Activated CD8-positive, alpha-beta memory T cell treated with anti-CD3 and anti-CD28 coated beads, Interleukin-2, amount 50 U/mL, for 1 hour (primary cell): Measurements from ENCODE around the gene NIPBL.
"Not testable (repeated sequence)": the region's sequence is repeated elsewhere in the genome, so short reads cannot be mapped to it uniquely, and the experiment has no call there.

Source experiments
- DNase-seq: peaks from one replicate; pipeline ENCODE4 v3.0.0-alpha.2; 2020; ENCODE audit errors: extremely low read depth

Gene NIPBL

DNA sequence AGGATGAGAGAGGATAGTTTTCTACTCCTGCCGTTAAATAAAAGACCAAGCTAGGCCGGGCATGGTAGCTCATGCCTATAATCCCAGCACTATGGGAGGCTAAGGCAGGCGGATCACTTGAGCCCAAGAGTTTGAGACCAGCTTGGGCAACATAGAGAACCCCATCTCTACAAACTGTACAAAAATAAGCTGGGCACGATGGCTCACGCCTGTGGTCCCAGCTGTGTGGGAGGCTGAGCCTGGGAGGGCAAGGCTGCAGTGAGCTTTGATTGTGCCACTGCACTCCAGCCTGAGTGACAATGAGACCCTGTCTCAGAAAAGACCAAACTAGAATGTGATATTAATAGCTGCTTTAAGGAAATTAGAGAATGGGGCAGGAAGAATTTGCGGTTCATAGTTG, 158.4 kb downstream of the NIPBL start:
- DNase-seq, result no peak

DNA sequence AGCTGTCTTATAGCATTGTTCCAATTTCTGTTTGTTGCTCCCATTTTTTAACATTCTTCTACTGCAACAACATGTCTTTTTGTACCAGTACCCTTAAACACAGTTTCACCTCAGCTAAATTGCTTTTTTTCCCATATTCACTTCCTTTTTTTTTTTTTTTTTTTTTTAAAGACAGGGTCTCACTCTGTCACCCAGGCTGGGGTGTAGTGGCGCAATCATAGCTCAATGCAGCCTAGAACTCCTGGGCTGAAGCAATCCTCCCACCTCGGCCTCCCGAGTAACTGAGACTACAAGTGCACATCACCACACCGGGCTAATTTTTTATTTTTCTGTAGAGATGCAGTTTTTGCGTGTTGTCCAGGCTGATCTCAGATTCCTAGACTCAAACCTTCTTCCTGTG, 161.3 kb downstream of the NIPBL start:
- no peak for DNase-seq

DNA sequence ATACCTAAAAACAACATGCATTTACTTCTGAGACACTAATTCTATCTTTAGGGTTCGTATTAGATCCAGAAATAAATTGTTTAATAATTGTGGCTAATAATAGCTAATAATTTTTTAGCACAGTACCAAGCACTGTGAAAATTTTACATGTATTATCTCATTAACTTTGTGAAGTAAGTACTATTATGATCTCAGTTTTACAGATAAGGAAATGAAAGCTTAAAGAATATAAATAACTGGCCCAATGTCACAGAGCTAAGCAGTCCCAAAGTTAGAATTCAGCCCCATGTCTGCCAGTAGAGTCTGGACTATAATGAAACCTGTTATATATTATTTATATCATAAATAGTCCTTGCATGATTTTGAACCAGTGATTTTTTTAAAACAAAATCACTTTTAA, 163.3 kb downstream of the NIPBL start:
- DNase-seq, result no peak

DNA sequence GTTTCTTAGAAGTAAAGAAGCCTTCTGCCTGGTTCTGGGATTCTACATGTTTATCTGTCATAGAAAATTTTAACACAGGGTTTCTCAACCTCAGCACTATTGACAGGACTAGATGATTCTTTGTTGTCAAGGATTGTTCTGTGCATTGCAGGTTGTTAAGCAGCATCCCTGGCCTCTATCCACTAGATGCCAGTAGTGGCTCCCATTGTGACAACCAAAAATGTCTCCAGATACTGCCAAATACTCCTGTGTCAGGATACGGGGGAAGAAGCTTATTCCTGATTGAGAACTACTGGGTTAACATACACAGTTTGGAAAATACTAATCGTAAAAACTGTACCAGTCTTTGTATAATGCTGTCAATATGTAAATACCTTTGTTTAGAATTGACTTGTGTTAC, 167.1 kb downstream of the NIPBL start:
- DNase-seq, result no peak

DNA sequence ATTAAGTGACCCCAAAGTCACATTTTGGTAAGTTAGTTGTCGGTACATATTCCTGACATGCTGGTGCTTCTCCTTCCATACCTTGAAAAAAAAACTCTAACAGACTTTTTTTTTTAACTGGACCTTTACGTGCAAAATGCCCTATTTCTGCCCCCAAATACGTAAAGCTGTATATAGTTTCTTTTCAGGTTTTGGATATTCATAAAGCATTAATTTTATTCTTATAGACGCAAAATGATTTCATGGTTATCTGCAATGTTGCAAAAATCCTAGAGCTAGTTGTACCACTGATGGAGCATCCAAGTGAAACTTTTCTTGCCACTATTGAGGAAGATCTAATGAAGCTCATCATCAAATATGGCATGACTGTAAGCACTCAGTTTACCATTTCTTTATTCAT, 167.6 kb downstream of the NIPBL start:
- DNase-seq, result no peak

DNA sequence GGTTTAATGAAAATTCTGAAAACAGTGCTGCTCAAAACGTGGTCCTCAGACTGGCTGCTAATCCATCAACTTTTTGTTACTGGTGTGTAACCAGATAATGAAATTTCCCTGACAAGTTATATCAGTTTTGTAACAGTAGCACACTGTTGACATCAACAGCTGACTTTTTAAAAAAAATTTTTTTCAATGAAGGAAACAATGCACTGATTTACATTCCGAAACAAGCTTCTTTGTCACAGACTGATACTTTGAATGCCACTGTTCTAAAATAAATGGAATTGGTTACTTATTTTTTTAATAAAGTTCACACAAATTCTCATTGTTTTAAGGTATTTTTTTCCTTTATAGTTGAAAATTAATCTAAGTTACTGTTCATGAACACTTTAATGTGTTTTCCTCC, 169.1 kb downstream of the NIPBL start:
- DNase-seq, result no peak

DNA sequence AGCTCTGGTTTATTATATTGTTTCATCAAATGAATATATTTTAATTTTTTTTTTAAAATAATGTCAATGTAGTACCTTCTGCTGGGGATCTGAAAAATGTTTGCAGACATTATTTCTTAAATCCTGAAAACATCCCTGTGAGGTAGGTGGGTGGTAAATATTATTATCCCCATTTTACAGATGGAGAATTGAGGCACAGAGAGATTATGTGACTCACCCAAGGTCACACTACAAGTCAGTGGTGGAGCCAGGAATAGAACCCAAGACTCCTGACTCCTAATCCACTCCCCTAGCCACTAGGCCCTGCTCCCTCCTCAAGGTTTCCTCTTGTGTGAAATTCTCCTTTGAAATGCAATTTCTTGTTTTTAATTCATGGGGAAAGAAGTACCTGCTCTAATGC, 171.4 kb downstream of the NIPBL start:
- no peak for DNase-seq

DNA sequence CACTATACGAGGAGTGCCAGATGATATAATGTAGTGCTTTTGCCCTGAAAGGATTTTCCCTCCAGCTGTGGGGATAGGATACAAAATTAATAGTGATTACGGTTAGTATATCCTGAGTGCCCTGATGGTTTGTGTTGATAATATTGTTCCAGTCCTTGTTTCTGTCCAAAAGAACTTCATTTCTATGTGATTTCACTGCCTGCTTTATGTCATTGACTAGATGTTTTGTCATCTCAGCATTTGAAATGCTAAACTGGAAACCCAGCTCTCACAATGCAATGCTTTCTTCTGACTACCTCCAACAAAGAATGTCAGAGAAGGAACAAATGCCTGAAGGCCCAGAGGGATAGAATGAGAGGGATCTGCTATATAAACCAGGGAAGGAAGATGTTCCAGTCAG, 177.8 kb downstream of the NIPBL start:
- no peak for DNase-seq

DNA sequence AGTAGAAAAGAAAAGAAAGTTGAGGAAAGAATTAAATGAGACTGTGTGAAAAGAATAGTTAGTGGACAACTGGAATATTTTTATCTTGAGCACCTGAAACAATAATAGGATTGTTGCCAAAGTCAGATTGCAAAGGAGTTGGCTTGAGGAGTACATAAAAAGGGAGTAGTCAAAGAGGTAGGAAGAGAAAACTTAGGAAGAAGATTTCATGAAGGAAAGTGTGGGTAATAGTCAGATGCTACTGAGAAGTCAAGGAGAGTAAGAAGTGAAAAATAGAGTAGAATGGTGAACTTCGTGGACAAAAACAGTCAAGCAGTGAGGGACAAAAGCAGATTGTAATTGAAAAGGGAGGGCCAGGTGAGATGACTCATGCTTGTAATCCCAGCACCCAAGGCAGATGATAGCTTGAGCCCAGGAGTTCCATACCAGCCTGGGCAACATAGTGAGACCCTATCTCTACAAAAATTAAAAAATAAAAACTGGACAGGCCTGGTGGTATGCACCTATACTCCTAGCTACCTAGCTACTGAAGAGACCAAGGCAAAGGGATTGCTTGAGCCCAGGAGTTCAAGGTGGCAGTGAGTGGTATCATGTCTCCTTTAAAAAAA, 178.9 kb downstream of the NIPBL start:
- DNase-seq, result no peak

DNA sequence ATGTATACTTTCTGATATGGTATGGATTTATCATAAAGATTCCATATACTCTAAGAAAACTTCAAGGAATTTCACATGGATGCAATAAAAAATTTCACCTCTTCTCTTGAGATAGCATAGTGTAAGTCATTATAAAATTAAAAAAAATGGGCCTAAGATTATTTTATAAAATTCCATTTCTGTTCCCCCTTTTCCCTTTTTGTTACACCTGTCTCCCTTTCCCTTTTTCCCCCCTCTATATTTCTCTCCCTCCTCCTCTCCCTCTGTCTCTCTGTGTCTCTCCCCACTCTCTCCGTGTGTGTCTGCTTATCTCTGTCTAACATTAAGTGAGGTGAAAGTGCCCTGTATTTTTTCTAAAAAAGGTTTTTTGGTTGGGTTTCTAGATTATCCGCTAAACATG, 180.2 kb downstream of the NIPBL start:
- DNase-seq, result no peak

DNA sequence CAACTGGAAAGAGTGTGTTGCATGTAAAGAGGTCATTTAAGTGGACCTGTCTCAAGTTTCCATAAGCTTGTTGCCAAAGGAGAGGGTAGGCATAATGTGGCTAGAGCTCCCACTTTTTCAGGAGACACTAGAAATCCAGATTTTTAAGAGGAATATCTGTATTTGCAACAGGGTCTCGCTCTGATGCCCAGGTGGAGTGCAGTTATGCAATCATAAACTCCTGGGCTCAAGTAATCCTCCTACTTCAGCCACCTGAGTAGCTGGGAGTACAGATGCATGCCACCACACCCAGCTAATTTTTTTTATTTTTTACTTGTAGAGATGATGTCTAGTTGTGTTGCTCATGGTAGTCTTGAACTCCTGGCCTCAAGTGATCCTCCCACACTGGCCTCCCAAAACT, 183.5 kb downstream of the NIPBL start:
- DNase-seq, result no peak

DNA sequence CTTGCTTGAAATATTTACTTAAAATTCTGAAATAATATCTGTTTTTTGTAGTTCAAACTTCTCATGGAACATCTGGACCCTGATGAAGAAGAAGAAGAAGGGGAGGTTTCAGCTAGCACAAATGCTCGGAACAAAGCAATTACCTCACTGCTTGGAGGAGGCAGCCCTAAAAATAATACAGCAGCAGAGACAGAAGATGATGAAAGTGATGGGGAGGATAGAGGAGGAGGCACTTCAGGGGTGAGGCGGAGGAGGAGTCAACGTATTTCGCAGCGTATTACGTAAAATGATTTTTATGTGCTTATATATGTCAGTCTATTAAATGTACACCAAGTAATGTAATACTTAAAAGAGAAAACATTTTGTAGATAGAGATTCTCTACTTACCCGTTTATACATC, 187.2 kb downstream of the NIPBL start:
- no peak for DNase-seq

DNA sequence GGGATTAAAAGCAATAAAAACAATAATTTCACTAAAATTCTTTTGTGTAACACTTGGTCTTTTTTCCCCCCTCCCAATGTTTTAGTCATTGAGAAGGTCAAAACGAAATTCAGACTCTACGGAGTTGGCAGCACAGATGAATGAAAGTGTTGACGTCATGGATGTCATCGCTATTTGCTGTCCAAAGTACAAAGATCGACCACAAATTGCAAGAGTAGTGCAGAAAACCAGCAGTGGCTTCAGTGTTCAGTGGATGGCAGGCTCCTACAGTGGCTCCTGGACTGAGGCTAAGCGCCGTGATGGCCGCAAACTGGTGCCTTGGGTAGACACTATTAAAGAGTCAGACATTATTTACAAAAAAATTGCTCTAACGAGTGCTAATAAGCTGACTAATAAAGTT, 187.9 kb downstream of the NIPBL start:
- DNase-seq, result no peak

DNA sequence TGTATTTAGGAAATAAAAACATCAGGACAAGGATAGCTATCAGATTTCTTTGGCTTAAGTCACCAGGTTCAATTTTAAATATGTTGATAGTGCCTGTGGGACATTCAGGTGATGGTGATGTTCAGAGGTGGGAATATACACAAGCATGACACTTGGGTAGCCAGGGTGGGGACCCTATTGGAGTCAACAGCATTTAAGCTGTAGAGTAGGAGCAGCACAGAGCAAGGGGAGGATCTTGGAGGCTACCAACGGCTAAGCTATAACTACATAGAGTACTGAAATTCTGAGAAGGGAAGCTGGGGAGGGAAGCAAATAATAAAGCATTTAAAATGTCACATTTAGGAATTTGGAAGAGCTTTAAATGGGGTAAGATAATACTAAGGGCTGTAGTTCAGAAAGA, 194.9 kb downstream of the NIPBL start:
- no peak for DNase-seq

DNA sequence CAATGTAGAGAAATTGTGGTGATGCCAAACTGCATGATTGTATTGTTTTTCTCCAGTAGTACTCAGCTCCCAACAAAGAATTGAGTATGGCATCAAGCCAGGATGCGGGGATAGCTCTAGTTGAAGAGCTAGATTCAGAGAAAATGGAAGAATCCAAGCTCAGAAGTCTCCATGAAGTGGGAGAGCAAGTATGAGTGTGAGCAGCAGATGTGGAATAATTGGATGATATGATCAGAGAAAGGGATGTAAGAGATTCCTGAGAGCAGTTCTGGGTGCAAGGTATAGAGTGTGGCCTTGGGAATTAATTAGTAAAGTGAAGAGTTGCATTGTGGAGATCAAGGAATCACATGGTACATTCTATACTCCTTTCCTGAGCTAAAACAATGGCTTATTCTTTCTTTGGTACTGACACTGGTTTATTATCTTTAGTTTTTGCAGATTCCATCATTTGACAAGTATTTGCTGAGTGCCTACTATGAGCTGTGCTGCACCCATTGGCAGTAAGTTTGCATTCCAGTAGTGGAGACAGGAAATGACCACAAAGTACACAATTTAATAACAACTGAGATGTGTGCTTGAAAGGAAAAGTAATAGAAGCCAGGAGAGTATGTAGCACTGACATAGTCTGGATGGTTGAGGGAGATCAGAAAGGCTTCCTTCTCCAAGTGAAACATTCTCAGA, 195.5 kb downstream of the NIPBL start:
- DNase-seq, result no peak

DNA sequence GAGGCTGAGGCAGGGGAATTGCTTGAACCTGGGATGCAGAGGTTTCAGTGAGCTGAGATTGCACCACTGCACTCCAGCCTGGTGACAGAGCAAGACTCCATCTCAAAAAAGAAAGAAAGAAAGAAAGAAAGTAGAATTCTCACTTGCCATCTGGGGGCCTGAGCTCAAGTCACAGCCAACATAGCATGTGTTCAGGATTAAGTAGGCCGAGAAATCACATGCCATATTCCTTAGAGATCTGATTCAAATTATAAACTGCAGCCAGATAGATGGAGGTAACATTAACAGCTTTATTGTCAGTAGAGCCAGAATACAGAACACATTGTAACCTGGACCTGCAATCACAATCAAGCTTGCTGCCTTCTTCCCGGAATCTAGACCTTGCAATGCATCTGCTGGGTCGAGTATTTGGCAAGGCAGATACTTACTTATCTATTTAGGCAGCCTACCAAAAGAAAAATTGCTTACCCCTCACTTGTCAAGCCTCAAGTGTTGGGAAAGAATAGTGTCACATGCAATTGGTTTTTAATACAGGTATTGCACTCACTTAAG, 198.9 kb downstream of the NIPBL start:
- DNase-seq, result no peak

DNA sequence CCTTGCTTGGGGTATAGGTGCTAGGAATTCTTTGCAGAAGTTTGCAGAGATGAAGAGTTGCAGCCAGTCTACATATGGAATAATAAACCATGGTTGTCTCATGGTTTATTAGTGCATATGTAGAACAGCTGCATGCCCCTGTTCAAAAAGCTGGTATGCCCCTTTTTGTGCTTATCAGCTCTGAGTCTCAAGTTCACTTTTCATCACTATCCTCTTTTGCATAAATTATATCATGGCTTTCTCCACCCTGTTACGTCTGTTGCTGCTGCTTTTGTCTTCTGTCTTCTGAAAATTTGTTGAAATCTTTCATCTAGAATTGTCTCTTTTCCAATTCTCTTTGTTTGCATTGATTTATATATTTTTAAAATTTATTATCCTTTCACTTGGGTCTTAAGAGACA, 200.6 kb downstream of the NIPBL start:
- DNase-seq, result no peak

DNA sequence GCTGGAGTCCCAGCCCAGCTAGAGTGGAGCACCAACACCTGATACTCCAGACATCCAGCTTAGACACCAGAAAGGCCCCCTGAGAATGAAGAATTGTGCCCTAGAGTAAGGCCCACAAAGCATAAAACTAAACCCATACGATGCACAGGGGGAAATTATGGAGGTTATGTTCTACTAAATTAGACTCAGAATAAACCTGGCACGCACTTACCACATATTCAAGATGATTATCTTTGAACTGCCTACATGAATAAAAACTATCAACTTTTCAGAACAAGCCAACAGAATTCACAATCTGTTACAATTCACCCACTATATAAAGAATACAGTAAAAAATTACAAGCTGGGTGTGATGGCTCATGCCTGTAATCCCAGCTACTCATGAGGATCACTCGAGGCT, 204.1 kb downstream of the NIPBL start:
- no peak for DNase-seq

DNA sequence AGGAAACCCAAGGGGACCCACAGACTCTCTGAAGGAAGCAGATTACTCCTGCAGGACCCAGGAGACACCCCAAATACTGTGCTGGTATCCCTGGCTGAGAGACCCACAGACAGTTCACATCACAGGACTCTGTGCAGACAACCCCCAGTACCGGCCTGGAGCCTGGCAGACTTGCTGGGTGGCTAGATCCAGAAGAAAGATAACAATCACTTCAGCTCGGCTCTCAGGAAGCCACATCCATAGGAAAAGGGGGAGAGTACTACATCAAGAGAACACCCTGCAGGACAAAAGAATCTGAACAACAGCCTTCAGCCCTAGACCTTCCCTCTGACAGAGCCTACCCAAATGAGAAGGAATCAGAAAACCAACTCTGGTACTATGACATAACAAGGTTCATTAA, 206.4 kb downstream of the NIPBL start:
- DNase-seq, result not testable (repeated sequence)

DNA sequence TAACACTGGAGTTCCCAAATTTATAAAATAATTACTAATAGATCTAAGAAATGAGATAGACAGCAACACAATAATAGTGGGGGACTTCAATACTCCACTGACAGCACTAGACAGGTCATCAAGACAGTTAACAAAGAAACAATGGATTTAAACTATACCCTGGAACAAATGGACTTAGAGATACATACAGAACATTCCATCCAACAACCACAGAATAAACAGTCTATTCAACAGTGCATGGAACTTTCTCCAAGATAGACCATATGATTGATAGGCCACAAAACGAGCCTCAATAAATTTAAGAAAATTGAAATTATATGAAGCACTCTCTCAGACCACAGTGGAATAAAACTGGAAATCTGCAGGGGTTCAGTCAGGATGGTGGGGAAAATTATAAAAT, 209.5 kb downstream of the NIPBL start:
- not testable (repeated sequence) for DNase-seq

DNA sequence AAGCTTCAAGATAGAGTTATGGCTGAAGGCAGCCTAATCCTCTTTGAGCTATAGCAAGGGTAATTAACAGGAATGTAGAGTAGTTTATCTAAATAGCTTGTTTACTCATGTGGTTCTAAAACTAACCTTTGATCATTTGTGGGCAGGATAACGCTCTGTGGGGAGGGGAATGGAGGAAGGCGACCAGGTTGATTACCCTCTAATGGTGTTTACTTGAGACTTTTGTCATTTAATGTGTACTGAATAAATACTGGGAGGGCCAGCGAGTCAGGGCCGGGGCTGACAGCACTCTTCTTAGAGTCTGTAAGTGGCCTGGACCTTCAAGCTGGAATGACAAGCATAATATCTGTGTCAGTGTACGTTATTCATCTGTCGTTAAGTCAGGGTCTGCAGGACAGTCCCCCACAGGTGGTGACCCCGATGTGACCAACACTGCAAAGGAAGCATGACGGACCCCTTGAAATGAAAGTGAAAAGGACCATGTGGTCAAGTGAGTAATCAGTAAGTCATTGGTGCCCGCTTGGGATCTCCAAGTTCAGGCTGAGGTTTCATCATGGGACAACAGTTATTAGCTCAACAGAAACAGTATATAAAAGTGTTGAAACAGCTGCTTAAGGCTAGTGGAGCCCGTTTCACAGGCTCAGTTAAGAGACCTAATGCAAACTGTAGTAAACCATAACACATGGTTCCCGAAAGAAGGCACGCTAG, 210.1 kb downstream of the NIPBL start:
- DNase-seq, result no peak

DNA sequence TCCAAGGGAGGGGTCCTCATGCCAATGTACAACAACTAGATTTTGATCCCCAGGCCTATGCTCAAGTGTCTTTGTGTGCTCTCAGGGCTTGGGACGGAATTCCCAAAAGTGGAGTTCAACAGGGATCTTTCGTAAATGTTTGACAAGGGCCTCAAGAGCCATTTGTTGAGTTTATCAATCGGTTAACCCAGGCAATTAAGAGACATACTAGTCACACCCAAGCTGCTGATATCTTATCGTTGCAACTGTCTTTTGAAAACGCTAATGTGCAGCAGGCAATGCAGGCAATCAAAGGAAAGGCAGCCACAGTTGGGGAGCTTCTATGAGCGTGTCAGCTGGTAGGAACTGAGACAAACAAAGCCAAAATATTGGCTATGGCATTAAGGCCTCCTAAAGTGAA, 211.4 kb downstream of the NIPBL start:
- DNase-seq, result no peak

DNA sequence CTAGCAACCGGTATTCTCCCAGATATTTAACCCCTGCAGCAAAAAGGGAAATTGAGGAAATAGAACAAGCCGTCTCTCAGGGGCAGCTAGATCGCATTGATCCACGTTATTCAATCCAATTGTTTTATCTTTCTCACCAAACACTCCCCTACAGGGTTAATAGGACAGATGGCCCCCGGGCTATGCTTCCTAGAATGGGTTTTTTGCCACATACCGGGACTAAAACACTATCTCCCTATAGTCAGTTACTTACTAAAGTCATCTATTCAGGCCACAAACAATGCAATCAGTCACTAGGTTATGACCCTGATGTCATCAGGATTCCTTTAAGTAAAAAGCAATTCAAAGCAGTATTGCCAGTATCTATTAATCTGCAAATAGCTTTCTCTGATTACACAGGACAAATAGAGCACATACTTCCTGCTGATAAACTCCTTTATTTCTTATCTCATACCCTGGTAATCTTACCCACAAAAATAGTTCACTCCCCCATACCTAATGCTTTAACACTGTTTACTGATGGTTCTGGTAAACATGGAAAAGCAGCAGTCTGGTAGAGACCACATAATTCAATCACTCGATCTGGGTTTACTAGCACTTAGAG, 213.7 kb downstream of the NIPBL start:
- no peak for DNase-seq
